A673 (cell line): Measurements from ENCODE around the gene EXOC6B. TPM values are rescaled to one million over a fixed set of nuclear protein-coding genes. Genes with fewer than 3 reads are reported as not detected.

ENCODE experiments used
- BruUV-seq: library from RNA; stranded (reverse); fragments of 400-500 nt; replicated peaks from 2 replicates; lab custom pipeline; 2021; lab: Mats Ljungman, UMichigan
- CTCF ChIA-PET: fragments of 300-600 bp; sonication (Branson Sonifier 250); formaldehyde crosslinking; loops from one replicate; lab custom pipeline; 2022; ENCODE audit warnings: antibody characterized with exemption; lab: Charles Lee
- POLR2A ChIA-PET: fragments of 300-600 bp; sonication (Branson Sonifier 250); formaldehyde crosslinking; loops from one replicate; lab custom pipeline; 2022; ENCODE audit warnings: antibody characterized with exemption; ENCODE audit not compliant: low non-redundant PET; lab: Charles Lee
- DNase-seq: peaks from one replicate; pipeline ENCODE4 v3.0.0-alpha.2; 2015; ENCODE audit warnings: low spot score
- H3K27ac ChIP-seq: fragments of 200-600 bp; sonication (generic); 2 replicates; pipeline ENCODE4 v1.5.1; 2016; ENCODE audit warnings: mixed run types, low read depth, mild to moderate bottlenecking, mixed read lengths, antibody characterized with exemption, low read length; ENCODE audit not compliant: poor library complexity, severe bottlenecking
- H3K27me3 ChIP-seq: fragments of 200-600 bp; sonication (generic); replicated peaks from 2 replicates; pipeline ENCODE4 v1.6.1; 2017; ENCODE audit warnings: mixed run types, low read depth, mild to moderate bottlenecking, mixed read lengths, antibody characterized with exemption, low read length; ENCODE audit not compliant: insufficient read depth, poor library complexity
- H3K36me3 ChIP-seq: fragments of 200-600 bp; sonication (generic); 2 replicates; pipeline ENCODE4 v1.6.1; 2016; ENCODE audit warnings: mixed run types, mild to moderate bottlenecking, mixed read lengths, antibody characterized with exemption, low read length; ENCODE audit not compliant: insufficient read depth, poor library complexity, severe bottlenecking
- H3K4me1 ChIP-seq: fragments of 200-600 bp; sonication (generic); 2 replicates; pipeline ENCODE4 v1.6.1; 2017; ENCODE audit warnings: mixed run types, mild to moderate bottlenecking, mixed read lengths, antibody characterized with exemption, low read length; ENCODE audit not compliant: insufficient read depth, poor library complexity, severe bottlenecking
- H3K4me3 ChIP-seq: fragments of 200-600 bp; sonication (generic); 2 replicates; pipeline ENCODE4 v1.5.1; 2016; ENCODE audit warnings: low read depth, mixed run types, mild to moderate bottlenecking, mixed read lengths, low read length; ENCODE audit not compliant: poor library complexity, severe bottlenecking
- H3K9me3 ChIP-seq: fragments of 200-600 bp; sonication (generic); 2 replicates; pipeline ENCODE4 v1.6.1; 2016; ENCODE audit warnings: mixed run types, low read depth, mild to moderate bottlenecking, mixed read lengths, antibody characterized with exemption, low read length; ENCODE audit not compliant: poor library complexity, severe bottlenecking
- CTCF ChIP-seq: fragments of 300-800, 200-600 bp; sonication (generic); conservative IDR thresholded peaks from 2 replicates; pipeline ENCODE4 v1.5.1; 2017; ENCODE audit warnings: low read depth, mild to moderate bottlenecking, antibody characterized with exemption, low read length, moderate library complexity, mixed read lengths
- EZH2 ChIP-seq: fragments of 200-600 bp; sonication (generic); IDR thresholded peaks from 2 replicates; pipeline ENCODE4 v1.6.1; 2017; ENCODE audit warnings: borderline replicate concordance, low read depth, mild to moderate bottlenecking, mixed read lengths, antibody characterized with exemption, low read length; ENCODE audit not compliant: poor library complexity, severe bottlenecking
- intact Hi-C: fragments of 100-400 bp; cut with micrococcal nuclease; formaldehyde crosslinking; loops from one replicate; pipeline ENCODE4 v1.10.0; 2022; ENCODE audit not compliant: unreplicated experiment
- total RNA-seq: library from RNA; stranded (reverse); gene quantifications from 2 replicates; pipeline ENCODE4 v1.2.3, GENCODE V29; 2021

Gene EXOC6B
- total RNA-seq, 1 experiment from 2014 or later, result 138 TPM

GRCh38 chr2:72132981-72133720 lies 692.7 kb downstream of the EXOC6B start:
- BruUV-seq, result no TSS peak
- POLR2A ChIA-PET, result no interaction called here
- H3K27ac ChIP-seq, result no peak overlapping the region
- no peaks in the 10 kb centered on the region for H3K4me1 ChIP-seq
- intact Hi-C loops, result no loop called here
- DNase-seq, result no peak
- H3K36me3 ChIP-seq, result no peaks in the 10 kb centered on the region
- H3K9me3 ChIP-seq, result no peaks in the 10 kb centered on the region
- H3K4me3 ChIP-seq, result no peak overlapping the region
- CTCF ChIA-PET, result no interaction called here
- TF ChIP-seq EZH2, result no peak
- no peak for TF ChIP-seq CTCF
- no peaks in the 10 kb centered on the region for H3K27me3 ChIP-seq

GRCh38 chr2:72131916-72132841 lies 693.7 kb downstream of the EXOC6B start:
- POLR2A ChIA-PET, result no interaction called here
- DNase-seq, result no peak
- no peaks in the 10 kb centered on the region for H3K9me3 ChIP-seq
- H3K27ac ChIP-seq, result no peak overlapping the region
- H3K27me3 ChIP-seq, result no peaks in the 10 kb centered on the region
- no peaks in the 10 kb centered on the region for H3K4me1 ChIP-seq
- no peaks in the 10 kb centered on the region for H3K36me3 ChIP-seq
- intact Hi-C loops, result no loop called here
- BruUV-seq, result no TSS peak
- CTCF ChIA-PET, result no interaction called here
- TF ChIP-seq CTCF (no peak), EZH2 (no peak)
- no peak overlapping the region for H3K4me3 ChIP-seq

- no TSS peak for BruUV-seq
- H3K36me3 ChIP-seq, result no peaks in the 10 kb centered on the region
- ChIA-PET CTCF (no interaction called here), POLR2A (no interaction called here)
- no peak for TF ChIP-seq CTCF
- TF ChIP-seq EZH2, result no peak
- H3K4me1 ChIP-seq, result no peaks in the 10 kb centered on the region
- no peaks in the 10 kb centered on the region for H3K27me3 ChIP-seq
- no peak overlapping the region for H3K4me3 ChIP-seq
- H3K27ac ChIP-seq, result no peak overlapping the region
- H3K9me3 ChIP-seq, result no peaks in the 10 kb centered on the region
- no peak for DNase-seq
- intact Hi-C loops, result no loop called here
These were observed 694.4 kb downstream of the EXOC6B start for GRCh38 chr2:72131371-72131891.
